GM19463 (cell line): ENCODE results near the gene OSBPL3.

Experiments used
- ATAC-seq: cut with Tn5 transposase; IDR thresholded peaks from one replicate; pipeline ENCODE4 v1.9.1; 2021; ENCODE audit warnings: mild to moderate bottlenecking, moderate library complexity; ENCODE audit not compliant: unreplicated experiment

Gene OSBPL3

DNA sequence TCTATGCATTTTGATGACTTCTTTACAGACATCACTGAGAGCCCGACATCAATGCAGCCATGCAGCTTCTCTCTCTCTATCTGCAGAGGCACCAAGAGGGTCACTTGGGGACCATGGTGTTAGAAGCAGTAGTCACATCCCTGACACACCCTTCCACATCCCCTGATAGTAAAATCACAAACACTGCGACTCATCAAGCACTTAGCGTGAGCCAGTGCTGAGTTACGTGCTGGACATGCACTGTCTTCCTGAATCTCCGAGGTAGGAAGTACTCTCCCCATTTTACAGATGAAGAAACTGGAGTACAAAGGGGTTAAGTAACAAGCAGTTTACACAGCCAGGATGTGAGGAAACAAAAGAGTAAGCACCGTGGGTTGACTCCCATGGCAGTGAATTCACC is 109.2 kb downstream of the OSBPL3 start:
- ATAC-seq: no peak

GRCh38 chr7:24869572-24869971 is 110.4 kb downstream of the OSBPL3 start:
- no peak for ATAC-seq

DNA sequence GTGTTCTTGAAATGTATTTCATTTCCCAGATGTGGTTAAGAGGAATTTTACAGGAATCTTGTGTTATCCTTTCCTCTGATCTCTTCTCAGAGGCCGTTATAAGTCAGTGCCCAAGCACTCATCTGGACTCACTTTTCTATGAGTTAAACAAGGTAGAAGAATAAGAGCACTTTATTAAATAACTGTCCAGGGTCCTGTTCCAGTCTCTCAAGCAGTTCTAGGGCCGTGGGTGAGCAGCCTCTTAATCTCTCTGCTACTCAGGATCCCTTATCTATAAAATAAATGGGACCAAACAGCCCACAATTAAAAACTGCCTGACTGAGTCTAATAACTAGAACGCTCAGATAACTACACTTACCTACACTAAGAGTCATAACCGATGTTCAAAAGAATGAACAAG is 111.2 kb downstream of the OSBPL3 start:
- no peak for ATAC-seq

- ATAC-seq: no peak
Measured at GRCh38 chr7:24866004-24866615, 113.9 kb downstream of the OSBPL3 start.

DNA sequence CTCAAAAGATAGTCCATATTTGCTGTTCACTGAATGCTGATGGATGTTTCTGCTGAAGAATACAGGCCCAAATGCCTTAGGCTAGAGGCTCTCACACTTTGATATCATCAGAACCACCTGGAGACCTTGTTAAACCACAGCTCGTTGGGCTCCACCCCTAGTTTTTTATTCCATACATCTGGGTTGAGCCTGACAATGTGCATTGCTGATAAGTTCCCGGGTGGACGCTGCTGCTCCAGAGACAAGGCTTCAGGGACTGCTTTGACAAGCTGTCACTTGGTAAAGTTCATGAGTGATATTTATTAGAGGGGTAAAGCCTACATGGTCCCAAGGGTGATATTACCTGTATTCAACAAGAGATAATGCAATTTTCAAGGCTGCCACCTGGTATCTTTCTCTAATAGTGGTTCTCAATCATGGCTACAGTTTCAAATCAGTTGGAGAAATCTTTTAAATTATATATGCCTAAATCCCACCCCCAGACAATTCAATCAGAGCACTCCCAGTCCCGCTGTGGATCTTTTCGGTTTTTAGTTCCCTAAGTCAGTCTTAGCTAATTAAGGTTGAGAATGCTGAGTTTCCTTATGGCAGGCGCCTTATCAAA is 115.7 kb downstream of the OSBPL3 start:
- no peak for ATAC-seq

DNA sequence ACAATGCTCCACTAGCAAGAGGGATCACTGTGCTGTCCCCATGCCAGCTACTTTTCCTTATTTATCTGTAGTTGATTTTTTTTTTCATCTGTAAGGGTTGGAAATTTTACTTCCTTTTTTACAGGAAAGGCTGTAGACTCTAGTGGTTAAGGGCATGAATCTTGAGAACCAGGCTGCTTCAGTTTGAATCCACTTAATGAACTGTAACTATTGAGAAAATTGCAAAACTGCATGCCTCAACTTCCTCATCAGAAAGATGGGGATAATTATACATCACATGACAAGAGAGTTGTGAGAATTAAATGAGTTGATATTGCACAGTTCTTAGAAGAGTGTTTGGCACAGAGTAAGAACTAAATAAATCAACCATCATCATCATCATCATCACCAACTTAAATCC is 116.4 kb downstream of the OSBPL3 start:
- no peak for ATAC-seq

DNA sequence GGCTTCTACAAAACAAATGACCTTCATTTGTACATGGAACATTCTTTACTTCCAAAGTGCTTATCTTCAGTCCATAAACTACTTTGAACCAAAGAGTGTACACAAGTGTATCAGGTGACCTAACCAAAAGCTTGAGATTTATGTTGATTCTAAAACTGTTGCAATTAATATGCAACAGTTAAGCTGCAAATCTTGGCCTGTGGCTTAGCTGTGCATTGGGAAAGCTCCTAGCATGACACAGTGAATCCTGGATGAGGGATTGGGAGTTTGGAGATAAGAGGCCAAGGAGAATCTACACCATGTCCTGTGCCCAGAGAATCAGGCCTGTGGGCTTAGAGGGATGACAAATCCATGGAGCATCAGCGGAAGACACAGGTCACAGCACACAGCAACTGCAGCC is 117.5 kb downstream of the OSBPL3 start:
- no peak for ATAC-seq

GRCh38 chr7:24861336-24861735 is 118.6 kb downstream of the OSBPL3 start:
- ATAC-seq: no peak

DNA sequence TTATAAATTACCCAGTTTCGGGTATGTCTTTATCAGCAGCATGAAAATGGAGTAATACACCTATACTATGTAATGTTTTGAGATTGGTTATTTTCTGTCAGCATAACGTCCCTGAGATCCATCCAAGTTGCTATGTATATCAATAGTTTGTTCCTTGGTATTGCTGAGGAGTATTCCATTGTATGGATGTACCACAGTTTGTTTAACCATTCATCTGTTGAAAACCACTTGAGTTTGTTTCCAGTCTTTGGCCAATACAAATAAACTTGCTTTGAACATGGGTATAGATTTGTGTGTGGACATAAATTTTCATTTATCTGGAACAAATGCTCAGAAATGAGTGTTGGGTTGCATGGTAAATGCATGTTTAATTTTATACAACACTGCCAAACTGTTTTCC is 119.4 kb downstream of the OSBPL3 start:
- ATAC-seq: no peak

GRCh38 chr7:24858108-24858977 is 121.6 kb downstream of the OSBPL3 start:
- ATAC-seq: no peak

- no peak for ATAC-seq
Measured at GRCh38 chr7:24857623-24858022, 122.4 kb downstream of the OSBPL3 start.

DNA sequence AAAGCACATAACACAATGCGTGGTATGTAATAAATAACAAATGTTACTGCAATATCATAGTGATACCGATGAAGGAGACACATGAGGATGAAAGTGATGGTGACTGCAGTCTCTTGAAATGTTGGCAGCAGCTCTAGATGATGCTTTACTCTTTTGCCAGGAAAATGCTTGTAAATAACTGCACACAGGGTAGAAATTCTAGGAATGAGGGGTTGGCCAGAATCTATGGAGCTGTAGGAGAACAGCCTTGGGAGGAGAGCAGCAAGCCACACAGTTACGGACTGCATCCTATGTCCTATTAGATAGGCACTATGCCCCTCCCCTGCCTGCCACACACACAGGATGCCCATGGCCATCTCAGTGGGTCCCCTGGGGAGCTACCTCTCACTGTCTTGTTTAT is 125.1 kb downstream of the OSBPL3 start:
- ATAC-seq: no peak

DNA sequence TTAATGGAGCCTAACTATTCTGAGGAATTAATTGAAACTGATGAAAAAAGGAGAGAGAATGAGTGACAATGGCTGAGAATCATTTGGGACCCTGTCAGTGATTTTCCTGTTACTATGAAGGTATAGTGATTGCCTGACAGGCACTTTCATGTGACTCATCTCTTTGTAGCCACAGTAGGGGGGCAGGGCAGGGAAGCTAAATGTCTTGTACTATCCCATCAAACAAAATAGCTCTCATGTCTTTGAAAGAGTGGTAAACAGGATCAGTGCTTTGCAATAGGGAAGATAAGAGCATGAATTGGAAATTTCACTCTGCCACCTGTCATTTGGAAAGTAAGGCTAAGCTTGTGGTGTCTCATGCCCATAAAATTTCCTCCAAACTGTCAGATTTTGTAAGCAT is 128.2 kb downstream of the OSBPL3 start:
- no peak for ATAC-seq

GRCh38 chr7:24848878-24849277 is 131.1 kb downstream of the OSBPL3 start:
- no peak for ATAC-seq

GRCh38 chr7:24847754-24848153 is 132.2 kb downstream of the OSBPL3 start:
- ATAC-seq: no peak

GRCh38 chr7:24843821-24844434 is 136.1 kb downstream of the OSBPL3 start:
- ATAC-seq: no peak

- peak; percentile 56 for ATAC-seq
Measured at GRCh38 chr7:24842449-24843241, 137.3 kb downstream of the OSBPL3 start.

GRCh38 chr7:24842029-24842428 is 137.9 kb downstream of the OSBPL3 start:
- ATAC-seq: no peak

- no peak for ATAC-seq
Measured at GRCh38 chr7:24840563-24840962, 139.4 kb downstream of the OSBPL3 start.

DNA sequence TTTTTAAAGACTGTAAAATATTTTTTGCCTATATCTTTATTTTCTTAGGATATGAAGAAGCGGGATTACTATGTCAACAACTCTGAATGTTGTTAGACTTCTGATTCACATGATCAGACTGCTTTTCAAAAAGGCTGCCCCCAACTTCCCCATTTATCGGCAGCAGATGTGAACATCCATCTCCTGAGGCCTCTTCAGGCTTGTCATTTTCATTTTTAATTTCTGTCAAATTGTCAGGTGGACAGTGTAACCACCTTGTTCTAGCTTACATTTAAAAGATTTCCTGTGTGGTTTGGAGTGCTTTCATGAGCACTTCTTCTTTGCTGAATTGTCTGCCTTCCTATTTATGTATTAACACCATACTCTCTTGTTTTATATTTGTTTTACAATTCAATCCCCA is 143.9 kb downstream of the OSBPL3 start:
- peak; percentile 64 for ATAC-seq

DNA sequence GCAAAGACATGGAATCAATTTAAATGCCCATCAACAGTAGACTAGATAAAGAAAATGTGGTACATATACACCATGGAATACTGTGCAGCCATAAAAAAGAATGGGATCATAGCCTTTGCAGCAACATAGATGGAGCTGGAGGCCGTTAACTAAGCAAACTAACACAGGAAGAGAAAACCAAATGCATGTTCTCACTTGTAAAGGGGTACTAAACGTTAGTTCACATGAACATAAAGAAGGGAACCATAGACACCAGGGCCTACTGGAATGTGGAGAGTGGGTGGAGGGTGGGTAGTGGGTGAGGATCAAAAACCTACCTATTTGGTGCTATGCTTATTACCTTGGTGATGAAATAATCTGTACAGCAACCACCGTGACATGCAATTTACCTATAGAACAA is 144.3 kb downstream of the OSBPL3 start:
- ATAC-seq: peak; percentile 4
